GM12878 (cell line): ENCODE measurements around the gene YWHAQ. TPM values are rescaled to one million over a fixed set of nuclear protein-coding genes. Genes with fewer than 3 reads are reported as not detected.
A peak's percentile ranks its signal among the peaks of the same experiment; 100 is the strongest.

Experiments used
- ATAC-seq: fragments of 200-7000 bp; cut with Tn5 transposase; 3 replicates; pipeline ENCODE4 v1.9.1; 2020; ENCODE audit warnings: mild to moderate bottlenecking, moderate library complexity
- BruUV-seq: library from RNA; stranded (reverse); fragments of 400-500 nt; replicated peaks from 2 replicates; lab custom pipeline; 2021; lab: Mats Ljungman, UMichigan
- CTCF ChIA-PET: fragments of 300-600 bp; sonication (Branson Sonifier 250); formaldehyde crosslinking; extraction: SDS; loops from one replicate; lab custom pipeline; 2021; ENCODE audit warnings: inconsistent platforms; lab: Yijun Ruan, JAX
- POLR2A ChIA-PET: fragments of 350-600 bp; formaldehyde crosslinking; extraction: SDS; loops from one replicate; lab custom pipeline; 2021; ENCODE audit warnings: inconsistent platforms; lab: Charles Lee
- RAD21 ChIA-PET: fragments of 300-600 bp; sonication (Branson Sonifier 250); formaldehyde crosslinking; loops from one replicate; lab custom pipeline; 2023; ENCODE audit warnings: antibody characterized with exemption; ENCODE audit not compliant: unreplicated experiment; lab: Charles Lee
- SMC1A ChIA-PET: fragments of 300-600 bp; sonication (Branson Sonifier 250); formaldehyde crosslinking; loops from one replicate; lab custom pipeline; 2023; ENCODE audit not compliant: unreplicated experiment, uncharacterized antibody; lab: Charles Lee
- DNase-seq: peaks from one replicate; pipeline ENCODE4 v3.0.0-alpha.2; 2011; ENCODE audit warnings: low read depth, low spot score
- FAIRE-seq: peaks from 3 replicates; lab custom pipeline; 2011; peaks lifted over from hg19 to GRCh38; lab: Jason Lieb, UNC
- H2AFZ ChIP-seq: 2 replicates; pipeline ENCODE4 v1.6.0; 2011; ENCODE audit warnings: low read depth, low read length, control low read depth; ENCODE audit not compliant: control insufficient read depth
- H3K27ac ChIP-seq: 2 replicates; pipeline ENCODE4 v1.5.1; 2011; ENCODE audit warnings: control low read depth; ENCODE audit not compliant: control insufficient read depth, insufficient read depth
- H3K27me3 ChIP-seq, 2 experiments: replicated peaks in 1 of 2; 2 replicates each; pipeline versions ENCODE4 v1.6.0 to v1.6.1; 2011; ENCODE audit warnings: low read length in 1 of 2; ENCODE audit not compliant: control insufficient read depth in 2 of 2, insufficient read depth in 2 of 2
- H3K36me3 ChIP-seq, 2 experiments: 2 replicates each; pipeline ENCODE4 v1.5.1; 2011; ENCODE audit warnings: low read length in 1 of 2; ENCODE audit not compliant: control insufficient read depth in 2 of 2, insufficient read depth in 2 of 2
- H3K4me1 ChIP-seq: 2 replicates; pipeline ENCODE4 v1.6.1; 2011; ENCODE audit warnings: mild to moderate bottlenecking, low read length, moderate library complexity, mixed read lengths; ENCODE audit not compliant: control insufficient read depth, insufficient read depth
- H3K4me2 ChIP-seq: 2 replicates; pipeline ENCODE4 v1.6.0; 2011; ENCODE audit warnings: control low read depth; ENCODE audit not compliant: control insufficient read depth, insufficient read depth
- H3K4me3 ChIP-seq: fragments of 200-600 bp; sonication (generic); 2 replicates; pipeline ENCODE4 v1.5.1; 2016
- H3K79me2 ChIP-seq: 2 replicates; pipeline ENCODE4 v1.6.0; 2011; ENCODE audit warnings: low read length; ENCODE audit not compliant: control insufficient read depth, insufficient read depth
- H3K9ac ChIP-seq: 2 replicates; pipeline ENCODE4 v1.8.0; 2011; ENCODE audit warnings: low read length, control low read depth, mixed read lengths; ENCODE audit not compliant: control insufficient read depth, insufficient read depth
- H3K9me3 ChIP-seq: replicated peaks from 3 replicates; pipeline ENCODE4 v1.5.1; 2011; ENCODE audit warnings: mild to moderate bottlenecking, low read length; ENCODE audit not compliant: control insufficient read depth, insufficient read depth
- H4K20me1 ChIP-seq: 2 replicates; pipeline ENCODE4 v1.6.0; 2011; ENCODE audit not compliant: control insufficient read depth, insufficient read depth
- BMI1 ChIP-seq: fragments of 450-650 bp; IDR thresholded peaks from 2 replicates; pipeline ENCODE4 v1.6.1; 2016; ENCODE audit warnings: mild to moderate bottlenecking, moderate library complexity, borderline replicate concordance
- EP300 ChIP-seq, 2 experiments: fragments of 150-350 bp in 1 of 2; IDR thresholded peaks; 2 replicates each; pipeline ENCODE4 v1.6.1; 2011 to 2012; ENCODE audit warnings: low read depth in 2 of 2, low read length in 2 of 2, borderline replicate concordance in 1 of 2, improper control_type of control experiment in 1 of 2, inconsistent platforms in 1 of 2; ENCODE audit not compliant: control insufficient read depth in 1 of 2
- FOXM1 ChIP-seq: IDR thresholded peaks from 2 replicates; pipeline ENCODE4 v1.6.1; 2012; ENCODE audit warnings: low read depth, mild to moderate bottlenecking, inconsistent platforms, low read length, moderate library complexity
- HDGF ChIP-seq: fragments of 450-650 bp; IDR thresholded peaks from 2 replicates; pipeline ENCODE4 v1.6.1; 2016; ENCODE audit warnings: antibody characterized with exemption
- IKZF1 ChIP-seq: fragments of 450-650 bp; conservative IDR thresholded peaks from 2 replicates; pipeline ENCODE4 v1.6.1; 2017; ENCODE audit warnings: antibody characterized with exemption, mild to moderate bottlenecking
- IKZF2 ChIP-seq, 2 experiments: fragments of 450-650 bp; IDR thresholded peaks; 2 replicates each; pipeline ENCODE4 v1.6.1; 2017; ENCODE audit warnings: mild to moderate bottlenecking in 2 of 2, moderate library complexity in 2 of 2
- KDM1A ChIP-seq: fragments of 200-600 bp; sonication (generic); IDR thresholded peaks from 2 replicates; pipeline ENCODE4 v1.6.1; 2016; ENCODE audit warnings: borderline replicate concordance
- MEF2A ChIP-seq: IDR thresholded peaks from 2 replicates; pipeline ENCODE4 v1.6.1; 2011; ENCODE audit warnings: low read depth, mild to moderate bottlenecking, low read length, moderate library complexity; ENCODE audit not compliant: insufficient read depth
- MEF2B ChIP-seq: fragments of 450-650 bp; IDR thresholded peaks from 2 replicates; pipeline ENCODE4 v1.6.1; 2018; ENCODE audit warnings: mild to moderate bottlenecking, moderate library complexity; ENCODE audit not compliant: partially characterized antibody, poor library complexity, severe bottlenecking
- MTA2 ChIP-seq: fragments of 450-650 bp; IDR thresholded peaks from 2 replicates; pipeline ENCODE4 v1.6.1; 2016; ENCODE audit warnings: low read depth, mild to moderate bottlenecking, moderate library complexity
- NFIC ChIP-seq: IDR thresholded peaks from 2 replicates; pipeline ENCODE4 v1.6.1; 2012; ENCODE audit warnings: low read depth, mild to moderate bottlenecking, inconsistent platforms, low read length, moderate library complexity
- RELB ChIP-seq: fragments of 450-650 bp; IDR thresholded peaks from 2 replicates; pipeline ENCODE4 v1.6.1; 2017; ENCODE audit warnings: low read depth, mild to moderate bottlenecking, moderate library complexity
- RUNX3 ChIP-seq: IDR thresholded peaks from 2 replicates; pipeline ENCODE4 v1.6.1; 2012; ENCODE audit warnings: low read length, inconsistent platforms
- ZBTB40 ChIP-seq: fragments of 450-650 bp; IDR thresholded peaks from 2 replicates; pipeline ENCODE4 v1.6.1; 2016; ENCODE audit warnings: mild to moderate bottlenecking, moderate library complexity, borderline replicate concordance
- WGBS: methylation state at CpG from one replicate; pipeline ENCODE4 v1.1.6; 2016; ENCODE audit warnings: low lambda C conversion rate; ENCODE audit not compliant: insufficient replicate concordance, insufficient coverage; ENCODE audit errors: missing lambda C conversion rate; 5-methylcytosine and 5-hydroxymethylcytosine counted together
- in situ Hi-C: fragments of 300-500 bp; cut with MboI; formaldehyde crosslinking; loops from 9 replicates; pipeline ENCODE4 v1.14.3; 2018; ENCODE audit warnings: mixed read lengths
- intact Hi-C: fragments of 100-400 bp; cut with micrococcal nuclease; formaldehyde crosslinking; loops from one replicate; pipeline ENCODE4 v1.14.2; 2022; ENCODE audit not compliant: unreplicated experiment
- polyA plus RNA-seq, 11 experiments: library from polyadenylated mRNA; depleted of rRNA in 4 of 11; unstranded in 6 of 11; stranded (reverse) in 5 of 11; fragments of >200 nt; fragmentation: Nextera tagmentation in 4 of 11; fragmentation: Illumina TruSeq in 1 of 11; extraction: Ambion mirVana in 4 of 11; extraction: Trizol in 1 of 11; gene quantifications; 1 replicate in 1 of 11; 2 replicates in 10 of 11; pipeline versions ENCODE4 v1.2.1 to v1.2.3, GENCODE V29; 2011 to 2016; ENCODE audit warnings: inconsistent platforms in 2 of 11, missing spikeins in 2 of 11, low read depth in 1 of 11
- total RNA-seq, 4 experiments: library from RNA; depleted of rRNA in 3 of 4; stranded (reverse); fragments of >200 nt in 3 of 4; fragmentation: Illumina TruSeq in 1 of 4; extraction: Trizol in 1 of 4; gene quantifications; 2 replicates each; pipeline versions ENCODE4 v1.2.1 to v1.2.3, GENCODE V29; 2013 to 2021
- TF ChIP-seq, protein P1 (sequence below): fragments of 450-650 bp; IDR thresholded peaks from 2 replicates; pipeline ENCODE4 v1.6.1; 2017; ENCODE audit warnings: mild to moderate bottlenecking, low read depth, inconsistent platforms; ENCODE audit not compliant: poor library complexity, severe bottlenecking

Gene YWHAQ
- total and polyA plus RNA-seq, 10 of the 15 experiments (the other 5 are each of a cell fraction or from before 2014, with no cell fraction given): 63.0 to 515 (median 219) TPM

GRCh38 chr2:9538000-9538507 is 92.7 kb downstream of the YWHAQ start:
- BruUV-seq: no TSS peak
- H3K9me3 ChIP-seq: no peaks in the 10 kb centered on the region
- H3K79me2 ChIP-seq: peaks cover 26% of the 10 kb centered on the region
- intact Hi-C loops: loop anchor here (1.0 to 2.0 kb wide), 2 partner anchors 10 to 17 kb away; partner anchors contain the start of gene ADAM17
- FAIRE-seq: peak; percentile 52
- no peak overlapping the region for H3K9ac ChIP-seq
- H3K36me3 ChIP-seq: no peaks in the 10 kb centered on the region; a peak in 2 of 4 replicates
- in situ Hi-C loops: no loop called here
- CTCF ChIA-PET: interaction anchor here (0.9 to 3.5 kb wide), 5 partner anchors 11 to 117 kb away, joined by 3 to 27 read pairs (median 15); partner anchors contain the start of gene ADAM17
- SMC1A ChIA-PET: interaction anchor here (1.0 to 10.6 kb wide), 5 partner anchors 8 to 88 kb away, joined by 4 to 152 read pairs (median 5); partner anchors contain the start of gene ADAM17
- H4K20me1 ChIP-seq: no peaks in the 10 kb centered on the region
- DNase-seq: no peak
- H3K4me1 ChIP-seq: peaks cover 20% of the 10 kb centered on the region
- peak; percentile 40 for ATAC-seq
- peak overlapping the region; percentile 47 for H3K4me2 ChIP-seq
- H3K27ac ChIP-seq: no peak overlapping the region; the same call in 1 of the 2 replicates
- 0% methylated on average over 2 of the region's 2 CpGs for WGBS
- POLR2A ChIA-PET: interaction anchor here (1.3 to 6.9 kb wide), 4 partner anchors 11 to 93 kb away, joined by 6 to 64 read pairs (median 30); partner anchors contain the start of genes ADAM17, IAH1 and YWHAQ
- RAD21 ChIA-PET: interaction anchor here (1.5 to 7.2 kb wide), 5 partner anchors 12 to 119 kb away, joined by 3 to 54 read pairs (median 5); partner anchors contain the start of genes ADAM17 and YWHAQ
- H2AFZ ChIP-seq: no peak overlapping the region
- no peaks in the 10 kb centered on the region for H3K27me3 ChIP-seq
- no peak overlapping the region for H3K4me3 ChIP-seq
- TF ChIP-seq MTA2 (peak; percentile 40), MEF2A (peak; percentile 67; the same call in 1 of the 2 replicates), FOXM1 (0 out of 2 replicates have a peak, but pooled peaks have one; percentile 18), RELB (peak; percentile 89), MEF2B (peak; percentile 76), ZBTB40 (0 out of 2 replicates have a peak, but pooled peaks have one; percentile 10), HDGF (no peak), NFIC (peak; percentile 64), KDM1A (no peak), BMI1 (peak; percentile 78), EP300 (IDR thresholded peaks at IDR 0.05; ENCODE audit: borderline replicate concordance in 1 of 2, control insufficient read depth in 1 of 2, low read depth in 2 of 2, low read length in 2 of 2) (peak in 1 of 2 experiments; percentile 44; a peak in 1 of 4 replicates), IKZF1 (peak; percentile 68), IKZF2 (IDR thresholded peaks at IDR 0.05) (peak; percentile 89 to 94), RUNX3 (peak; percentile 49; the same call in 1 of the 2 replicates)
- TF ChIP-seq, protein P1, sequence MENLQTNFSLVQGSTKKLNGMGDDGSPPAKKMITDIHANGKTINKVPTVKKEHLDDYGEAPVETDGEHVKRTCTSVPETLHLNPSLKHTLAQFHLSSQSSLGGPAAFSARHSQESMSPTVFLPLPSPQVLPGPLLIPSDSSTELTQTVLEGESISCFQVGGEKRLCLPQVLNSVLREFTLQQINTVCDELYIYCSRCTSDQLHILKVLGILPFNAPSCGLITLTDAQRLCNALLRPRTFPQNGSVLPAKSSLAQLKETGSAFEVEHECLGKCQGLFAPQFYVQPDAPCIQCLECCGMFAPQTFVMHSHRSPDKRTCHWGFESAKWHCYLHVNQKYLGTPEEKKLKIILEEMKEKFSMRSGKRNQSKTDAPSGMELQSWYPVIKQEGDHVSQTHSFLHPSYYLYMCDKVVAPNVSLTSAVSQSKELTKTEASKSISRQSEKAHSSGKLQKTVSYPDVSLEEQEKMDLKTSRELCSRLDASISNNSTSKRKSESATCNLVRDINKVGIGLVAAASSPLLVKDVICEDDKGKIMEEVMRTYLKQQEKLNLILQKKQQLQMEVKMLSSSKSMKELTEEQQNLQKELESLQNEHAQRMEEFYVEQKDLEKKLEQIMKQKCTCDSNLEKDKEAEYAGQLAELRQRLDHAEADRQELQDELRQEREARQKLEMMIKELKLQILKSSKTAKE: peak; percentile 60
